ENCODE measurements around the gene DROSHA. TPM values are rescaled to one million over a fixed set of nuclear protein-coding genes. Genes with fewer than 3 reads are reported as not detected.
"Not testable (repeated sequence)": the region's sequence is repeated elsewhere in the genome, so short reads cannot be mapped to it uniquely, and the experiment has no call there.

The DROSHA gene
- total RNA-seq, 1 experiment from 2014 or later = 73.5 TPM

- no peak for TF ChIP-seq FOSL1 (IDR thresholded peaks at IDR 0.05; ENCODE audit: low read depth)
- TF ChIP-seq EZH2 (IDR thresholded peaks at IDR 0.05) = no peak
- no peak for TF ChIP-seq EGR1 (IDR thresholded peaks at IDR 0.05; ENCODE audit: low read depth)
- no peak for TF ChIP-seq MAX (IDR thresholded peaks at IDR 0.05)
- no peak for TF ChIP-seq SIN3A (IDR thresholded peaks at IDR 0.05; ENCODE audit: low read depth)
- TF ChIP-seq POLR2A (IDR thresholded peaks at IDR 0.05; ENCODE audit: borderline replicate concordance, extremely low read depth, insufficient read depth, insufficient read length) = no peak
- TF ChIP-seq JUND (IDR thresholded peaks at IDR 0.05) = no peak
- no peak for TF ChIP-seq YY1 (IDR thresholded peaks at IDR 0.05; ENCODE audit: extremely low read depth, insufficient replicate concordance, low read depth, low read length)
Measured at GRCh38 chr5:31568302-31568835, 36.5 kb upstream of the DROSHA start (continued).

- H3K4me1 ChIP-seq (ENCODE audit: control insufficient read depth in 1 of 2, insufficient read depth in 2 of 2, low read length in 2 of 2); H3K27me3 ChIP-seq (ENCODE audit: insufficient read depth, low read length); H3K9me3 ChIP-seq (ENCODE audit: control insufficient read depth in 1 of 2, insufficient read depth in 1 of 2, low read depth in 1 of 2, low read length in 2 of 2); POLR2A ChIA-PET; BruUV-seq (replicated peaks); ATAC-seq; H3K9me2 ChIP-seq (ENCODE audit: insufficient read depth); intact Hi-C loops (cut with micrococcal nuclease); H3K4me2 ChIP-seq (ENCODE audit: low read length); H4K20me1 ChIP-seq (ENCODE audit: insufficient read depth); H3K9ac ChIP-seq (ENCODE audit: low read length); H3K36me3 ChIP-seq (ENCODE audit: control insufficient read depth in 1 of 2, insufficient read depth in 2 of 2, low read length in 2 of 2); H2AFZ ChIP-seq (ENCODE audit: low read depth, low read length, poor library complexity, severe bottlenecking); DNase-seq (ENCODE audit: low read depth, low spot score); H3K79me2 ChIP-seq (ENCODE audit: insufficient read depth, low read length); H3K4me3 ChIP-seq (replicated peaks in 1 of 2; ENCODE audit: low read depth in 1 of 2, low read length in 2 of 2); H3K27ac ChIP-seq (ENCODE audit: low read depth, low read length); CTCF ChIA-PET; RAD21 ChIA-PET (ENCODE audit: low non-redundant PET in 1 of 2, low total read pairs in 2 of 2, uncharacterized antibody in 2 of 2, unreplicated experiment in 2 of 2): not testable (repeated sequence)
Measured at GRCh38 chr5:31566362-31566761, 34.5 kb upstream of the DROSHA start.

GRCh38 chr5:31563216-31563615 lies 31.3 kb upstream of the DROSHA start:
- Histone ChIP-seq H3K4me3 (replicated peaks in 1 of 2; ENCODE audit: low read depth in 1 of 2, low read length in 2 of 2) (no peak overlapping the region), H4K20me1 (ENCODE audit: insufficient read depth) (no peaks in the 10 kb centered on the region), H3K9me3 (ENCODE audit: control insufficient read depth in 1 of 2, insufficient read depth in 1 of 2, low read depth in 1 of 2, low read length in 2 of 2) (no peaks in the 10 kb centered on the region; a peak in 1 of 4 replicates), H3K79me2 (ENCODE audit: insufficient read depth, low read length) (no peaks in the 10 kb centered on the region), H3K27me3 (ENCODE audit: insufficient read depth, low read length) (no peaks in the 10 kb centered on the region), H3K4me2 (ENCODE audit: low read length) (no peak overlapping the region), H3K27ac (ENCODE audit: low read depth, low read length) (no peak overlapping the region), H3K9ac (ENCODE audit: low read length) (no peak overlapping the region), H3K36me3 (ENCODE audit: control insufficient read depth in 1 of 2, insufficient read depth in 2 of 2, low read length in 2 of 2) (no peaks in the 10 kb centered on the region), H3K4me1 (ENCODE audit: control insufficient read depth in 1 of 2, insufficient read depth in 2 of 2, low read length in 2 of 2) (no peaks in the 10 kb centered on the region), H3K9me2 (ENCODE audit: insufficient read depth) (no peaks in the 10 kb centered on the region), H2AFZ (ENCODE audit: low read depth, low read length, poor library complexity, severe bottlenecking) (no peak overlapping the region)
- DNase-seq (ENCODE audit: low read depth, low spot score) (no peak), ATAC-seq (no peak)
- RAD21 ChIA-PET (ENCODE audit: low non-redundant PET in 1 of 2, low total read pairs in 2 of 2, uncharacterized antibody in 2 of 2, unreplicated experiment in 2 of 2) = interaction anchor here in 1 of 2 experiments (0.5 kb wide), 1 partner anchor 31 kb away, joined by 3 read pairs; the partner anchor contains the start of genes C5orf22 and DROSHA
- intact Hi-C loops (cut with micrococcal nuclease) = no loop called here
- no TSS peak for BruUV-seq (replicated peaks)
- TF ChIP-seq TCF7L2 (IDR thresholded peaks at IDR 0.05; ENCODE audit: borderline replicate concordance, extremely low read depth, insufficient read depth, insufficient read length) (no peak), ZNF274 (IDR thresholded peaks at IDR 0.05; ENCODE audit: low read depth, low read length) (no peak), CTCF (IDR thresholded peaks at IDR 0.05 in 2 of 3, conservative IDR thresholded peaks at IDR 0.05 in 1 of 3; ENCODE audit: borderline replicate concordance in 1 of 3, insufficient read depth in 1 of 3, low read depth in 2 of 3, low read length in 2 of 3) (no peak), POLR2A (IDR thresholded peaks at IDR 0.05; ENCODE audit: borderline replicate concordance, extremely low read depth, insufficient read depth, insufficient read length) (no peak), SRF (IDR thresholded peaks at IDR 0.05; ENCODE audit: low read depth) (no peak), MAX (IDR thresholded peaks at IDR 0.05) (no peak)
- CTCF ChIA-PET = no interaction called here
- POLR2A ChIA-PET = no interaction called here
